ENCODE measurements around the gene FXYD2.

FXYD2 gene

GRCh38 chr11:117794772-117795629 lies 29.5 kb downstream of the FXYD2 start:
- H3K56ac ChIP-seq (ENCODE audit: low read length), result no peak overlapping the region
- H3K23ac ChIP-seq (ENCODE audit: low read length), result no peak overlapping the region
- H4K8ac ChIP-seq (ENCODE audit: low read depth, low read length), result no peak overlapping the region
- H3K27me3 ChIP-seq (ENCODE audit: insufficient read depth, low read length, poor library complexity), result peaks cover 33% of the 10 kb centered on the region
- H3K4ac ChIP-seq (ENCODE audit: low read depth, low read length), result no peak overlapping the region
- no CpG with 5 or more reads among the region's 29 CpGs for WGBS (ENCODE audit: extremely low coverage, insufficient coverage, low lambda C conversion rate)
- no peak overlapping the region for H3K4me2 ChIP-seq (ENCODE audit: low read length)
- H2AK5ac ChIP-seq (ENCODE audit: low read length), result no peak overlapping the region
- H3K79me2 ChIP-seq (ENCODE audit: control insufficient read depth, insufficient read depth, low read length), result no peaks in the 10 kb centered on the region
- H2BK15ac ChIP-seq (replicated peaks; ENCODE audit: low read depth), result no peak overlapping the region
- H3K18ac ChIP-seq (ENCODE audit: low read length), result no peak overlapping the region
- peak; percentile 9 for DNase-seq
- no peaks in the 10 kb centered on the region for H3K36me3 ChIP-seq (ENCODE audit: control insufficient read depth, insufficient read depth, low read length)
- H2BK5ac ChIP-seq (ENCODE audit: low read length), result no peak overlapping the region
- H3K27ac ChIP-seq (ENCODE audit: low read depth, low read length), result no peak overlapping the region
- H4K5ac ChIP-seq (ENCODE audit: low read length), result no peak overlapping the region
- no peak overlapping the region for H3K9ac ChIP-seq (ENCODE audit: low read length)
- no peaks in the 10 kb centered on the region for H3K79me1 ChIP-seq (ENCODE audit: low read length)
- no peak overlapping the region for H3K4me3 ChIP-seq (ENCODE audit: low read length)
- H3K4me1 ChIP-seq (ENCODE audit: control insufficient read depth, low read depth, low read length), result no peaks in the 10 kb centered on the region
- no peak overlapping the region for H2BK120ac ChIP-seq (ENCODE audit: low read depth, low read length)

DNA sequence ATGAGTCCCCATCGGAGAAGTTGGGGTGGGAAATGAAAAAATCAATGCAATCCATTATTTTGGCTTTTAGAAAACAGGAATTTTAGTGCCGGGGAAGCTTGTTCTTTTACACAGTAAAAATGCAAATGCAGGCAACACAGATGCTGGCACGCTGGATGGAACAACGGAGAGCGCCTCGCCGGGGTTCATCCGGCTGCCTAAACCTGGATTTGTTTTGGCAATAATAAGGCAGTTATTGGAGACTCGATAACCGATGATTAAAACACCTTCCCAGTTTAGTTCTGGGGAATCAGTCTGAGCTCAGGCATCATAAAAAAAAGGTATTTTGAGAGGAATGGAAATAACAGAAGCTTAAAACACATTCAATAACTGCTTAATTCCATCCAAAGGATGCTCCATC lies 30.4 kb downstream of the FXYD2 start:
- H3K27me3 ChIP-seq (ENCODE audit: insufficient read depth, low read length, poor library complexity), result peaks cover 33% of the 10 kb centered on the region
- H3K4me2 ChIP-seq (ENCODE audit: low read length), result no peak overlapping the region
- H3K4me1 ChIP-seq (ENCODE audit: control insufficient read depth, low read depth, low read length), result no peaks in the 10 kb centered on the region
- H2BK5ac ChIP-seq (ENCODE audit: low read length), result no peak overlapping the region
- no peak overlapping the region for H3K56ac ChIP-seq (ENCODE audit: low read length)
- H3K9ac ChIP-seq (ENCODE audit: low read length), result no peak overlapping the region
- H3K36me3 ChIP-seq (ENCODE audit: control insufficient read depth, insufficient read depth, low read length), result no peaks in the 10 kb centered on the region
- no peak overlapping the region for H3K18ac ChIP-seq (ENCODE audit: low read length)
- DNase-seq, result no peak
- H3K27ac ChIP-seq (ENCODE audit: low read depth, low read length), result no peak overlapping the region
- no peak overlapping the region for H3K23ac ChIP-seq (ENCODE audit: low read length)
- no CpG with 5 or more reads among the region's 10 CpGs for WGBS (ENCODE audit: extremely low coverage, insufficient coverage, low lambda C conversion rate)
- H4K8ac ChIP-seq (ENCODE audit: low read depth, low read length), result no peak overlapping the region
- H2AK5ac ChIP-seq (ENCODE audit: low read length), result no peak overlapping the region
- no peaks in the 10 kb centered on the region for H3K79me1 ChIP-seq (ENCODE audit: low read length)
- H4K5ac ChIP-seq (ENCODE audit: low read length), result no peak overlapping the region
- H2BK120ac ChIP-seq (ENCODE audit: low read depth, low read length), result no peak overlapping the region
- no peak overlapping the region for H3K4me3 ChIP-seq (ENCODE audit: low read length)
- H2BK15ac ChIP-seq (replicated peaks; ENCODE audit: low read depth), result no peak overlapping the region
- H3K79me2 ChIP-seq (ENCODE audit: control insufficient read depth, insufficient read depth, low read length), result no peaks in the 10 kb centered on the region
- H3K4ac ChIP-seq (ENCODE audit: low read depth, low read length), result no peak overlapping the region

- Histone ChIP-seq H3K4me1 (ENCODE audit: control insufficient read depth, low read depth, low read length) (no peaks in the 10 kb centered on the region), H2BK120ac (ENCODE audit: low read depth, low read length) (no peak overlapping the region), H2BK5ac (ENCODE audit: low read length) (no peak overlapping the region), H3K23ac (ENCODE audit: low read length) (no peak overlapping the region), H3K79me1 (ENCODE audit: low read length) (no peaks in the 10 kb centered on the region), H3K18ac (ENCODE audit: low read length) (no peak overlapping the region), H3K9ac (ENCODE audit: low read length) (no peak overlapping the region), H3K4me2 (ENCODE audit: low read length) (no peak overlapping the region), H2AK5ac (ENCODE audit: low read length) (no peak overlapping the region), H3K4me3 (ENCODE audit: low read length) (no peak overlapping the region), H4K8ac (ENCODE audit: low read depth, low read length) (no peak overlapping the region), H3K27ac (ENCODE audit: low read depth, low read length) (no peak overlapping the region), H3K79me2 (ENCODE audit: control insufficient read depth, insufficient read depth, low read length) (no peaks in the 10 kb centered on the region), H3K36me3 (ENCODE audit: control insufficient read depth, insufficient read depth, low read length) (no peaks in the 10 kb centered on the region), H3K56ac (ENCODE audit: low read length) (no peak overlapping the region), H4K5ac (ENCODE audit: low read length) (no peak overlapping the region), H3K27me3 (ENCODE audit: insufficient read depth, low read length, poor library complexity) (peaks cover 32% of the 10 kb centered on the region), H3K4ac (ENCODE audit: low read depth, low read length) (no peak overlapping the region), H2BK15ac (replicated peaks; ENCODE audit: low read depth) (no peak overlapping the region)
- no peak for DNase-seq
- no CpG with 5 or more reads among the region's 9 CpGs for WGBS (ENCODE audit: extremely low coverage, insufficient coverage, low lambda C conversion rate)
Measured at GRCh38 chr11:117793583-117793982, 31.0 kb downstream of the FXYD2 start.

DNA sequence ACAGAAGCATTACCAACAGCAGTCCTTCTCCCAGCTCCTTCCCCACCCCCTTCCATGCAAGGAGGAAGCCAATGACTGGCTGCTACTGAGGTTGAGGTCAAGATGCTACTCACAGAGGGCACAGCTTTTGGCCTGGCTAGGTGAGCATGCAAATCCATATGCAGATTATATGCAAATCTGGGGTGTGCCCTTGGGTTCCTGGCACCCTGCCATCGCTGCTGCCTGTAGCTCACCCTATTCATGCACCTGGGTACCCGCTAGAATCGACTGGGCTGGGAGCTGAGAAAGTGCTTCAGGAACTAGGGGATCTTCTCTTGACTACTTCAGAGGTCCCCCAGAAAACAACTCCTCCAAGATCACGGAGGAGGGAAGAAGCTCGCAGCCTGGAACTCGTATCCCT lies 31.6 kb downstream of the FXYD2 start:
- H2BK15ac ChIP-seq (replicated peaks; ENCODE audit: low read depth), result no peak overlapping the region
- H3K4me1 ChIP-seq (ENCODE audit: control insufficient read depth, low read depth, low read length), result no peaks in the 10 kb centered on the region
- H3K27ac ChIP-seq (ENCODE audit: low read depth, low read length), result no peak overlapping the region
- no peak overlapping the region for H3K18ac ChIP-seq (ENCODE audit: low read length)
- H3K56ac ChIP-seq (ENCODE audit: low read length), result no peak overlapping the region
- H3K4me3 ChIP-seq (ENCODE audit: low read length), result no peak overlapping the region
- no peak overlapping the region for H3K4me2 ChIP-seq (ENCODE audit: low read length)
- H4K5ac ChIP-seq (ENCODE audit: low read length), result no peak overlapping the region
- no peak overlapping the region for H3K4ac ChIP-seq (ENCODE audit: low read depth, low read length)
- DNase-seq, result no peak
- H2AK5ac ChIP-seq (ENCODE audit: low read length), result no peak overlapping the region
- H3K27me3 ChIP-seq (ENCODE audit: insufficient read depth, low read length, poor library complexity), result peaks cover 32% of the 10 kb centered on the region
- no peaks in the 10 kb centered on the region for H3K36me3 ChIP-seq (ENCODE audit: control insufficient read depth, insufficient read depth, low read length)
- no peak overlapping the region for H3K9ac ChIP-seq (ENCODE audit: low read length)
- no CpG with 5 or more reads among the region's 6 CpGs for WGBS (ENCODE audit: extremely low coverage, insufficient coverage, low lambda C conversion rate)
- H3K79me2 ChIP-seq (ENCODE audit: control insufficient read depth, insufficient read depth, low read length), result no peaks in the 10 kb centered on the region
- H4K8ac ChIP-seq (ENCODE audit: low read depth, low read length), result no peak overlapping the region
- H2BK5ac ChIP-seq (ENCODE audit: low read length), result no peak overlapping the region
- no peak overlapping the region for H3K23ac ChIP-seq (ENCODE audit: low read length)
- H2BK120ac ChIP-seq (ENCODE audit: low read depth, low read length), result no peak overlapping the region
- no peaks in the 10 kb centered on the region for H3K79me1 ChIP-seq (ENCODE audit: low read length)

DNA sequence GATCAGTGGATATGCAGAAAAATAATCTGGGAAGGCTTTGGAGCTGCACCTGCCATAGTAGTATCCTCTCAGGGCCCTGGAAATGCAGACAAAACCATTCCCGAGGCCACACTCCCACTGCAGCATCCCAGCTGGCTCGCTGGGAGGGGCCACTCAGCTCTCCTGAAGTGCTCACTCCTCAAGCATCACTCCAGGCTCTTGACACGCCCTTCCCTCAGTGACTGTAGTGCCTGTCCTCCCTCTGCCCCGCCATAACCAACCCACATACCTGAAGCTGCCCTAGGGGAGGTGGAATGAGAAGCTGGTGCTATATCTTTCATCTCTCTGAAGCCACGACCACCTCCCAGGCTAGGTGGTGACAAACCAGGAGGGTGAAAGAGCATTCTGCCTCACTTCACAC lies 32.3 kb downstream of the FXYD2 start:
- H3K4ac ChIP-seq (ENCODE audit: low read depth, low read length), result no peak overlapping the region
- peaks cover 27% of the 10 kb centered on the region for H3K27me3 ChIP-seq (ENCODE audit: insufficient read depth, low read length, poor library complexity)
- no CpG with 5 or more reads among the region's 5 CpGs for WGBS (ENCODE audit: extremely low coverage, insufficient coverage, low lambda C conversion rate)

DNA sequence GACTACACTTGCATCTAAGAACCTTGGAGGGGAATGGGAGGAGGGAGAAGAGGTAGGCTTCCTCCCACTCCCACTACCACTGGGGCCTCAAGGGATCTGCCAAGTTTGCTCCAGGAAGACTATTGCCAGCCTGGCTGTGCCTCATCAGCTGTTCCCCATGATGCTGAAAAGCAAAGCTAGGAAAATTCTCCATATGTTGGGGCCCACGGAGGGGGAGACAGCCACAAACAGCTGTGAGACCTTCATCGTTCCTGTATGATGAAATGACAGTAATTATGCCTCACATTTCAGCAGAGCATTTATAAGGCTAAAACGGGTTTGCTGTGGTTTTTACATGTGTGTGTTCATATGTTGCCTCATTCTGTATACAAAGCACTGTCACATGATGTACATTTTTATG lies 34.3 kb downstream of the FXYD2 start:
- WGBS (ENCODE audit: extremely low coverage, insufficient coverage, low lambda C conversion rate), result no CpG with 5 or more reads among the region's 3 CpGs
- H3K79me1 ChIP-seq (ENCODE audit: low read length), result no peaks in the 10 kb centered on the region
- no peak overlapping the region for H3K9ac ChIP-seq (ENCODE audit: low read length)
- no peak overlapping the region for H2BK15ac ChIP-seq (replicated peaks; ENCODE audit: low read depth)
- no peaks in the 10 kb centered on the region for H3K4me1 ChIP-seq (ENCODE audit: control insufficient read depth, low read depth, low read length)
- H2BK5ac ChIP-seq (ENCODE audit: low read length), result no peak overlapping the region
- H3K27ac ChIP-seq (ENCODE audit: low read depth, low read length), result no peak overlapping the region
- H4K5ac ChIP-seq (ENCODE audit: low read length), result no peak overlapping the region
- no peak overlapping the region for H3K4ac ChIP-seq (ENCODE audit: low read depth, low read length)
- H3K23ac ChIP-seq (ENCODE audit: low read length), result no peak overlapping the region
- H3K18ac ChIP-seq (ENCODE audit: low read length), result no peak overlapping the region
- no peak overlapping the region for H3K56ac ChIP-seq (ENCODE audit: low read length)
- DNase-seq, result no peak
- H3K79me2 ChIP-seq (ENCODE audit: control insufficient read depth, insufficient read depth, low read length), result no peaks in the 10 kb centered on the region
- H3K4me3 ChIP-seq (ENCODE audit: low read length), result no peak overlapping the region
- no peaks in the 10 kb centered on the region for H3K36me3 ChIP-seq (ENCODE audit: control insufficient read depth, insufficient read depth, low read length)
- H3K27me3 ChIP-seq (ENCODE audit: insufficient read depth, low read length, poor library complexity), result peaks cover 14% of the 10 kb centered on the region
- no peak overlapping the region for H2BK120ac ChIP-seq (ENCODE audit: low read depth, low read length)
- H2AK5ac ChIP-seq (ENCODE audit: low read length), result no peak overlapping the region
- H4K8ac ChIP-seq (ENCODE audit: low read depth, low read length), result no peak overlapping the region
- no peak overlapping the region for H3K4me2 ChIP-seq (ENCODE audit: low read length)

More for the DNA sequence above, 32.3 kb downstream of the FXYD2 start:
- H2AK5ac ChIP-seq (ENCODE audit: low read length), result no peak overlapping the region
- H3K18ac ChIP-seq (ENCODE audit: low read length), result no peak overlapping the region
- no peak overlapping the region for H4K8ac ChIP-seq (ENCODE audit: low read depth, low read length)
- H2BK120ac ChIP-seq (ENCODE audit: low read depth, low read length), result no peak overlapping the region
- H3K27ac ChIP-seq (ENCODE audit: low read depth, low read length), result no peak overlapping the region
- no peak overlapping the region for H2BK5ac ChIP-seq (ENCODE audit: low read length)
- no peaks in the 10 kb centered on the region for H3K79me1 ChIP-seq (ENCODE audit: low read length)
- H3K9ac ChIP-seq (ENCODE audit: low read length), result no peak overlapping the region
- no peak overlapping the region for H4K5ac ChIP-seq (ENCODE audit: low read length)
- no peaks in the 10 kb centered on the region for H3K79me2 ChIP-seq (ENCODE audit: control insufficient read depth, insufficient read depth, low read length)
- H3K4me3 ChIP-seq (ENCODE audit: low read length), result no peak overlapping the region
- no peak overlapping the region for H3K56ac ChIP-seq (ENCODE audit: low read length)
- H3K23ac ChIP-seq (ENCODE audit: low read length), result no peak overlapping the region
- no peak overlapping the region for H3K4me2 ChIP-seq (ENCODE audit: low read length)
- DNase-seq, result no peak
- H2BK15ac ChIP-seq (replicated peaks; ENCODE audit: low read depth), result no peak overlapping the region
- no peaks in the 10 kb centered on the region for H3K36me3 ChIP-seq (ENCODE audit: control insufficient read depth, insufficient read depth, low read length)
- no peaks in the 10 kb centered on the region for H3K4me1 ChIP-seq (ENCODE audit: control insufficient read depth, low read depth, low read length)
